Heart left ventricle (tissue), 13 donors: ENCODE results near the gene CXADR.

ENCODE experiments used
- POLR2A ChIP-seq, 2 donors: fragments of 450-650 bp; IDR thresholded peaks; one replicate each; pipeline ENCODE4 v1.6.1; 2017; ENCODE audit warnings: antibody characterized with exemption in 2 of 2, mild to moderate bottlenecking in 2 of 2, moderate library complexity in 2 of 2
- TF ChIP-seq, protein P1 (sequence below), 12 donors: fragments of 200-600 bp; sonication (generic) in 4 of 12; IDR thresholded peaks; one replicate each; pipeline versions ENCODE4 v1.5.0 to v1.8.0; 2018 to 2022; ENCODE audit warnings: antibody characterized with exemption in 12 of 12, mild to moderate bottlenecking in 5 of 12
- donor health status: ischemic (EF 13 %, LVEDD 7.1; RV severe dilation, severe dysfunction).
- donor health status: DM: no; HTN: yes; CAD: no.
- donor health status: DM: no; HTN: no; CAD: no.
- donor health status: ischemic (EF 25% LVEDD 6.9; RV normal size, moderate dysfunction).
- donor health status: ischemic (EF 25% LVEDD 5.7; RV mildly dilated, moderate dysfunction).
- donor health status: ischemic (EF 35%, LVEDD 5.7; RV mildly dilated, moderate dysfunction).
- donor health status: nonischemic (EF 11% LVEDD 7.7; RV severe dilation, severe dysfunction).
- donor health status: DM: yes; HTN: yes; CAD: no.
- donor health status: PGD.
- donor health status: ischemic (EF 29% LVEDD 5.4; RV normal size, mild dysfunction).
- donor health status: nonischemic (EF 23%, LVEDD 6.1; RV moderate dilation, normal function).

DNA sequence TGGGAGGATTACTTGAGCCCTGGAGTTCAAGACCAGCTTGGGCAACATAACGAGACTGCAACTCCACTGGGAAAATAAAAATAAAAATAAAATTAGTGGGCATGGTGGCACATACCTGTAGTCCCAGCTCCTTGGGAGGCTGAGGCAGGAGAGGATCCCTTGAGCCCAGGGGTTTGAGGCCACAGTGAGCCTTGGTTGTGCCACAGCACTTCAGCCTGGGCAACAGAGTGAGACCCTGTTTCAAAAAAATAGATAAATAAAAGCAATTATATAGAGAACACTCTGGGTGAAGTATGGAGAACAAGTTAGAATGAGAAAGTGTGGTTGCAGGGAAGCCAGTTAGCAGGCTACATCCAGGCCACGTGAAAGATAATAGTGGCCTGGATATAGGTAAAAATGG lies 25.7 kb downstream of the CXADR start:
- TF ChIP-seq, protein P1, sequence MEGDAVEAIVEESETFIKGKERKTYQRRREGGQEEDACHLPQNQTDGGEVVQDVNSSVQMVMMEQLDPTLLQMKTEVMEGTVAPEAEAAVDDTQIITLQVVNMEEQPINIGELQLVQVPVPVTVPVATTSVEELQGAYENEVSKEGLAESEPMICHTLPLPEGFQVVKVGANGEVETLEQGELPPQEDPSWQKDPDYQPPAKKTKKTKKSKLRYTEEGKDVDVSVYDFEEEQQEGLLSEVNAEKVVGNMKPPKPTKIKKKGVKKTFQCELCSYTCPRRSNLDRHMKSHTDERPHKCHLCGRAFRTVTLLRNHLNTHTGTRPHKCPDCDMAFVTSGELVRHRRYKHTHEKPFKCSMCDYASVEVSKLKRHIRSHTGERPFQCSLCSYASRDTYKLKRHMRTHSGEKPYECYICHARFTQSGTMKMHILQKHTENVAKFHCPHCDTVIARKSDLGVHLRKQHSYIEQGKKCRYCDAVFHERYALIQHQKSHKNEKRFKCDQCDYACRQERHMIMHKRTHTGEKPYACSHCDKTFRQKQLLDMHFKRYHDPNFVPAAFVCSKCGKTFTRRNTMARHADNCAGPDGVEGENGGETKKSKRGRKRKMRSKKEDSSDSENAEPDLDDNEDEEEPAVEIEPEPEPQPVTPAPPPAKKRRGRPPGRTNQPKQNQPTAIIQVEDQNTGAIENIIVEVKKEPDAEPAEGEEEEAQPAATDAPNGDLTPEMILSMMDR (IDR thresholded peaks at IDR 0.05), result no peak
- no peak for TF ChIP-seq POLR2A (IDR thresholded peaks at IDR 0.05)
